ENCODE results near the gene SAMD11. TPM values are rescaled to one million over a fixed set of nuclear protein-coding genes. Genes with fewer than 3 reads are reported as not detected.
"Not testable (repeated sequence)": the region's sequence is repeated elsewhere in the genome, so short reads cannot be mapped to it uniquely, and the experiment has no call there.

Gene SAMD11
- total RNA-seq, 1 experiment from 2014 or later = 13.5 TPM

DNA sequence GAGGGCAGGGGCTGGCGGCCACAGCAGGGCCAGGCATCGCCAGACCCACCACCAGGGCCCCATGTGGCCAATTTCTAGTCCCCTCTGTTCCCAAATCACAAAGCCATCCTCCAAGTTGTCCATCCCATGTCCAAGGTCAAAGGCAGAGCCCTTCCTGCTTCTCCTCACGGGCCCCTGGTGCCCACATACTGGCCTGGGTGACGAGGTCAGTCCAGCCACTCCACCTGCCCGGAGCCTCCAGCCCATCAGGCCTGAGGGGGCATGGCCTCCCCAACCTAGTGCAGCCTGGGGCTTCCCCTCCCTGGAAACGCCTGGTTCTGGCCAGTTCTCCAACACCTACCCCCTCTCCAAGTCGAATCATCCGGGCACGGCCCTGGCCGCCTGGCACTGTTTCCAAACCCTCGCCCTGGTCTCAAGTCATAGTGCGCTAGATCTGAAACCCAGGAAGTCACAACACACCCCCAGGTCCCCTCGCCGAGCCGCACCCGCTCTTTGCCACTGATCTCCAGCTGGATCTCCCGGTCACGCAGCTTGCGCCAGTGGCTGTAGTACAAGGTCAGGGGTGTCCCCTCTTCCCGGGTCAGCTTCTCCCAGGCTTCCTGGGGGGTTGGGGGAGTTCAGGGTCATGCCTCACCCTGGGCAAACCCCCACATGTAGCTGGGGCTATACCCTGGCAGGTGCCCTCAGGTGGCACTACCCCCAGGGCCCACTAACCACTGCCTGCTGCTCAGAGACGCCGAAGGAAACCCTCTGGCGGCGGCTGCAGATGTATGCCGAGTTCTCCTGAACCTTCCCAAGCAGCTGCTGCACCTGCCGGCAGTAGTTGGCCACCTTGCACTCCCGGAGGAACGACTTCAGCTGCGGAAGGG lies 22.2 kb downstream of the SAMD11 start:
- no peaks in the 10 kb centered on the region; a peak in 1 of 5 replicates for H3K9me3 Mint-ChIP-seq
- peaks cover 19% of the 10 kb centered on the region for H3K27me3 Mint-ChIP-seq (ENCODE audit: low read depth)
- Histone ChIP-seq H2BK120ac (ENCODE audit: low read depth, low read length, poor library complexity, severe bottlenecking) (no peak overlapping the region), H4K20me1 (ENCODE audit: control insufficient read depth, insufficient read depth, insufficient read length) (no peaks in the 10 kb centered on the region), H4K5ac (ENCODE audit: insufficient read length, low read depth, low read length) (no peak overlapping the region), H3K9me3 (ENCODE audit: control insufficient read depth, low read depth, low read length) (no peaks in the 10 kb centered on the region), H3K27ac (ENCODE audit: insufficient read length, low read depth, low read length) (no peak overlapping the region), H3K4me1 (ENCODE audit: insufficient read depth, low read length) (no peaks in the 10 kb centered on the region), H2AK5ac (ENCODE audit: insufficient read length, low read length) (no peak overlapping the region), H3K79me1 (ENCODE audit: insufficient read depth, low read depth, low read length, poor library complexity, severe bottlenecking) (no peaks in the 10 kb centered on the region), H2AFZ (ENCODE audit: low read length) (no peak overlapping the region), H2BK20ac (ENCODE audit: low read depth, low read length, poor library complexity, severe bottlenecking) (no peak overlapping the region), H3T11ph (ENCODE audit: low read length) (no peak overlapping the region), H2BK15ac (ENCODE audit: low read depth, low read length) (no peak overlapping the region), H4K8ac (replicated peaks; ENCODE audit: insufficient read length, low read depth, low read length) (no peak overlapping the region), H3K18ac (ENCODE audit: insufficient read length, low read depth, low read length) (no peak overlapping the region), H3K56ac (ENCODE audit: insufficient read length, low read depth, low read length) (no peak overlapping the region), H3K14ac (ENCODE audit: insufficient read depth, low read length) (no peak overlapping the region), H3K23me2 (ENCODE audit: insufficient read length, low read depth, low read length, poor library complexity, severe bottlenecking) (peaks cover 3% of the 10 kb centered on the region), H3K4me2 (ENCODE audit: insufficient read depth, insufficient read length, low read length) (no peak overlapping the region), H2BK12ac (ENCODE audit: insufficient read length, low read depth, low read length) (no peak overlapping the region), H2BK5ac (ENCODE audit: insufficient read length, low read length) (no peak overlapping the region), H3K9ac (ENCODE audit: extremely low read depth, insufficient read length, low read length) (no peak overlapping the region), H3K4ac (ENCODE audit: low read depth, low read length) (no peak overlapping the region), H3K27me3 (ENCODE audit: insufficient read depth, low read length) (peaks cover 11% of the 10 kb centered on the region), H4K91ac (ENCODE audit: insufficient read length, low read depth, low read length) (no peak overlapping the region), H3K23ac (ENCODE audit: insufficient read length, low read depth, low read length) (no peak overlapping the region), H3K79me2 (ENCODE audit: insufficient read depth, low read length) (no peaks in the 10 kb centered on the region)
- H3K4me1 Mint-ChIP-seq = peaks cover 0 to 20% of the 10 kb centered on the region in 2 experiments; a peak in 2 of 4 replicates
- H3K27ac Mint-ChIP-seq = no peak overlapping the region
- no peak overlapping the region for H3K4me3 Mint-ChIP-seq
- no CpG with 5 or more reads among the region's 29 CpGs for WGBS (ENCODE audit: extremely low coverage, insufficient read length, low lambda C conversion rate)
- no peak for DNase-seq
- peaks cover 28 to 61% (median 51%) of the 10 kb centered on the region in 3 experiments; a peak in 6 of 7 replicates for H3K36me3 Mint-ChIP-seq (ENCODE audit: insufficient read depth in 1 of 3, low read depth in 3 of 3)
- TF ChIP-seq, protein P1, sequence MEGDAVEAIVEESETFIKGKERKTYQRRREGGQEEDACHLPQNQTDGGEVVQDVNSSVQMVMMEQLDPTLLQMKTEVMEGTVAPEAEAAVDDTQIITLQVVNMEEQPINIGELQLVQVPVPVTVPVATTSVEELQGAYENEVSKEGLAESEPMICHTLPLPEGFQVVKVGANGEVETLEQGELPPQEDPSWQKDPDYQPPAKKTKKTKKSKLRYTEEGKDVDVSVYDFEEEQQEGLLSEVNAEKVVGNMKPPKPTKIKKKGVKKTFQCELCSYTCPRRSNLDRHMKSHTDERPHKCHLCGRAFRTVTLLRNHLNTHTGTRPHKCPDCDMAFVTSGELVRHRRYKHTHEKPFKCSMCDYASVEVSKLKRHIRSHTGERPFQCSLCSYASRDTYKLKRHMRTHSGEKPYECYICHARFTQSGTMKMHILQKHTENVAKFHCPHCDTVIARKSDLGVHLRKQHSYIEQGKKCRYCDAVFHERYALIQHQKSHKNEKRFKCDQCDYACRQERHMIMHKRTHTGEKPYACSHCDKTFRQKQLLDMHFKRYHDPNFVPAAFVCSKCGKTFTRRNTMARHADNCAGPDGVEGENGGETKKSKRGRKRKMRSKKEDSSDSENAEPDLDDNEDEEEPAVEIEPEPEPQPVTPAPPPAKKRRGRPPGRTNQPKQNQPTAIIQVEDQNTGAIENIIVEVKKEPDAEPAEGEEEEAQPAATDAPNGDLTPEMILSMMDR (conservative IDR thresholded peaks at IDR 0.05) = no peak

DNA sequence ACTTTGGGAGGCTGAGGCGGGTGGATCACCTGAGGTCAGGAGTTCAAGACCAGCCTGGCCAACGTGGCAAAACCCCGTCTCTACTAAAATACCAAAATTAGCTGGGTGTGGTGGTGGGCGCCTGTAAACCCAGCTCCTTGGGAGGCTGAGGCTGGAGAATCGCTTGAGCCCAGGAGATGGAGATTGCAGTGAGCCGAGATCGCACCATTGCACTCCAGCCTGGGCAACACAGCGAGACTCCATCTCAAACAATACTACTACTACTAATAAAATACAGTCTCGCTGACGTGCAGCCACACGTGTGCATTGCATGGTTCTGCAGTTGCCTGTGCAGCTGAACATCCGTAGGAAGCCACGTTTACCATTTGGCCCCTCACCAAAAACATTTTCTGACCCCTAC lies 23.1 kb downstream of the SAMD11 start:
- H3K9me3 ChIP-seq (ENCODE audit: control insufficient read depth, low read depth, low read length); H3K14ac ChIP-seq (ENCODE audit: insufficient read depth, low read length); H2BK120ac ChIP-seq (ENCODE audit: low read depth, low read length, poor library complexity, severe bottlenecking); H3K4me1 ChIP-seq (ENCODE audit: insufficient read depth, low read length); H2BK15ac ChIP-seq (ENCODE audit: low read depth, low read length); H3K18ac ChIP-seq (ENCODE audit: insufficient read length, low read depth, low read length); H3K4me3 Mint-ChIP-seq; H3K27ac ChIP-seq (ENCODE audit: insufficient read length, low read depth, low read length); H2BK20ac ChIP-seq (ENCODE audit: low read depth, low read length, poor library complexity, severe bottlenecking); H2BK5ac ChIP-seq (ENCODE audit: insufficient read length, low read length); DNase-seq; H3K56ac ChIP-seq (ENCODE audit: insufficient read length, low read depth, low read length); H3K9me3 Mint-ChIP-seq; H3K4me2 ChIP-seq (ENCODE audit: insufficient read depth, insufficient read length, low read length); H4K8ac ChIP-seq (replicated peaks; ENCODE audit: insufficient read length, low read depth, low read length); H2AFZ ChIP-seq (ENCODE audit: low read length); H2BK12ac ChIP-seq (ENCODE audit: insufficient read length, low read depth, low read length); H3K23ac ChIP-seq (ENCODE audit: insufficient read length, low read depth, low read length); H4K5ac ChIP-seq (ENCODE audit: insufficient read length, low read depth, low read length); H3K4ac ChIP-seq (ENCODE audit: low read depth, low read length); H3K27me3 ChIP-seq (ENCODE audit: insufficient read depth, low read length); H3K23me2 ChIP-seq (ENCODE audit: insufficient read length, low read depth, low read length, poor library complexity, severe bottlenecking); H3K79me1 ChIP-seq (ENCODE audit: insufficient read depth, low read depth, low read length, poor library complexity, severe bottlenecking); H3K9ac ChIP-seq (ENCODE audit: extremely low read depth, insufficient read length, low read length); H4K20me1 ChIP-seq (ENCODE audit: control insufficient read depth, insufficient read depth, insufficient read length); H3T11ph ChIP-seq (ENCODE audit: low read length); H3K27ac Mint-ChIP-seq; H3K79me2 ChIP-seq (ENCODE audit: insufficient read depth, low read length); H2AK5ac ChIP-seq (ENCODE audit: insufficient read length, low read length); H4K91ac ChIP-seq (ENCODE audit: insufficient read length, low read depth, low read length): not testable (repeated sequence)
- no CpG with 5 or more reads among the region's 13 CpGs for WGBS (ENCODE audit: extremely low coverage, insufficient read length, low lambda C conversion rate)
- Mint-ChIP-seq H3K27me3 (ENCODE audit: low read depth) (peaks cover 13% of the 10 kb centered on the region), H3K36me3 (ENCODE audit: insufficient read depth in 1 of 3, low read depth in 3 of 3) (peaks cover 33 to 68% (median 59%) of the 10 kb centered on the region in 3 experiments; a peak in 6 of 7 replicates), H3K4me1 (peaks cover 0 to 20% of the 10 kb centered on the region in 2 experiments; a peak in 2 of 4 replicates)

Data from H9 (cell line).